ENCODE data around the gene KCNN2. TPM values are rescaled to one million over a fixed set of nuclear protein-coding genes. Genes with fewer than 3 reads are reported as not detected.

The KCNN2 gene
- total RNA-seq = 10.0 TPM

- H3K36me3 ChIP-seq = no peaks in the 10 kb centered on the region
- peaks cover 9% of the 10 kb centered on the region for H3K27me3 ChIP-seq
- H3K27ac ChIP-seq = no peak within 1 kb of the TSS
- H3K4me1 ChIP-seq = peaks cover 10 to 12% of the 10 kb centered on the region in 2 donors
- peak in 1 of 2 donors; percentile 62 for DNase-seq (ENCODE audit: low spot score in 2 of 2)
- intact Hi-C loops (cut with DNase I) = no loop called here
- peak within 1 kb of the TSS; percentile 54 to 60 for H3K4me3 ChIP-seq
- no peaks in the 10 kb centered on the region for H3K9me3 ChIP-seq
- no peak for TF ChIP-seq CTCF (IDR thresholded peaks at IDR 0.05)
Observed at GRCh38 chr5:114361724-114362196, at the start of gene KCNN2. TSS of gene KCNN2 (plus strand) at chr5:114362070. CDS start at chr5:114362140, 70 bp downstream.

GRCh38 chr5:114312658-114313057 lies 49.2 kb upstream of the KCNN2 start:
- TF ChIP-seq CTCF (IDR thresholded peaks at IDR 0.05) = no peak
- Histone ChIP-seq H3K4me1 (no peaks in the 10 kb centered on the region), H3K27ac (no peak overlapping the region), H3K9me3 (no peaks in the 10 kb centered on the region), H3K27me3 (no peaks in the 10 kb centered on the region), H3K4me3 (no peak overlapping the region), H3K36me3 (no peaks in the 10 kb centered on the region)
- no peak for DNase-seq (ENCODE audit: low spot score in 2 of 2)
- intact Hi-C loops (cut with DNase I) = no loop called here

GRCh38 chr5:114314061-114314460 lies 47.8 kb upstream of the KCNN2 start:
- no peaks in the 10 kb centered on the region for H3K36me3 ChIP-seq
- no peaks in the 10 kb centered on the region for H3K27me3 ChIP-seq
- no peak for DNase-seq (ENCODE audit: low spot score in 2 of 2)
- intact Hi-C loops (cut with DNase I) = no loop called here
- no peak overlapping the region for H3K4me3 ChIP-seq
- TF ChIP-seq CTCF (IDR thresholded peaks at IDR 0.05) = no peak
- H3K9me3 ChIP-seq = no peaks in the 10 kb centered on the region
- no peaks in the 10 kb centered on the region for H3K4me1 ChIP-seq
- H3K27ac ChIP-seq = no peak overlapping the region

GRCh38 chr5:114316167-114316566 lies 45.7 kb upstream of the KCNN2 start:
- intact Hi-C loops (cut with DNase I) = no loop called here
- H3K4me3 ChIP-seq = no peak overlapping the region
- H3K4me1 ChIP-seq = no peaks in the 10 kb centered on the region
- no peaks in the 10 kb centered on the region for H3K27me3 ChIP-seq
- no peak for TF ChIP-seq CTCF (IDR thresholded peaks at IDR 0.05)
- H3K9me3 ChIP-seq = no peaks in the 10 kb centered on the region
- no peak overlapping the region for H3K27ac ChIP-seq
- no peak for DNase-seq (ENCODE audit: low spot score in 2 of 2)
- H3K36me3 ChIP-seq = no peaks in the 10 kb centered on the region

- Histone ChIP-seq H3K4me1 (no peaks in the 10 kb centered on the region), H3K9me3 (no peaks in the 10 kb centered on the region), H3K27me3 (no peaks in the 10 kb centered on the region), H3K4me3 (no peak overlapping the region), H3K36me3 (no peaks in the 10 kb centered on the region), H3K27ac (no peak overlapping the region)
- no peak for TF ChIP-seq CTCF (IDR thresholded peaks at IDR 0.05)
- intact Hi-C loops (cut with DNase I) = no loop called here
- DNase-seq (ENCODE audit: low spot score in 2 of 2) = no peak
Observed at GRCh38 chr5:114317751-114318150, 44.1 kb upstream of the KCNN2 start.

GRCh38 chr5:114319236-114319635 lies 42.6 kb upstream of the KCNN2 start:
- Histone ChIP-seq H3K4me1 (no peaks in the 10 kb centered on the region), H3K4me3 (no peak overlapping the region), H3K9me3 (no peaks in the 10 kb centered on the region), H3K36me3 (no peaks in the 10 kb centered on the region), H3K27me3 (no peaks in the 10 kb centered on the region), H3K27ac (no peak overlapping the region)
- no peak for DNase-seq (ENCODE audit: low spot score in 2 of 2)
- intact Hi-C loops (cut with DNase I) = no loop called here
- no peak for TF ChIP-seq CTCF (IDR thresholded peaks at IDR 0.05)
